WTC11 (cell line): ENCODE measurements around the gene KRT16. TPM values are rescaled to one million over a fixed set of nuclear protein-coding genes. Genes with fewer than 3 reads are reported as not detected.

Experiments
- ATAC-seq: fragments of 200-7000 bp; cut with Tn5 transposase; 2 replicates; pipeline ENCODE4 v1.10.0; 2021; ENCODE audit warnings: mild to moderate bottlenecking, moderate library complexity
- CTCF ChIA-PET: fragments of 300-600 bp; sonication (Branson Sonifier 250); formaldehyde crosslinking; loops from one replicate; lab custom pipeline; 2021; ENCODE audit warnings: antibody characterized with exemption; lab: Charles Lee
- POLR2A ChIA-PET: fragments of 350-600 bp; sonication (Branson Sonifier 250); formaldehyde crosslinking; loops from one replicate; lab custom pipeline; 2021; ENCODE audit warnings: antibody characterized with exemption; lab: Charles Lee
- DNase-seq: peaks from one replicate; pipeline ENCODE4 v3.0.0; 2021; ENCODE audit warnings: low spot score
- H3K27ac Mint-ChIP-seq: 2 replicates; pipeline ENCODE4 v1.8.0; 2021; ENCODE audit warnings: mixed read lengths
- H3K27me3 Mint-ChIP-seq: 2 replicates; pipeline ENCODE4 v1.8.0; 2021; ENCODE audit warnings: low read depth, mild to moderate bottlenecking, moderate library complexity, mixed read lengths
- H3K36me3 Mint-ChIP-seq: 2 replicates; pipeline ENCODE4 v1.8.0; 2021; ENCODE audit warnings: mixed read lengths
- H3K4me1 Mint-ChIP-seq: 2 replicates; pipeline ENCODE4 v1.8.0; 2022; ENCODE audit warnings: mixed read lengths
- H3K4me3 Mint-ChIP-seq: 2 replicates; pipeline ENCODE4 v1.8.0; 2021; ENCODE audit warnings: mild to moderate bottlenecking, moderate library complexity, mixed read lengths
- H3K9me3 Mint-ChIP-seq: 2 replicates; pipeline ENCODE4 v1.8.0; 2021; ENCODE audit warnings: mixed read lengths
- ATF3 ChIP-seq: sonication (generic); formaldehyde crosslinking; conservative IDR thresholded peaks from 2 replicates; pipeline ENCODE4 v1.8.1; 2022; ENCODE audit warnings: mild to moderate bottlenecking, missing genetic modification reagents
- E2F5 ChIP-seq: sonication (generic); formaldehyde crosslinking; IDR thresholded peaks from 2 replicates; pipeline ENCODE4 v1.8.1; 2022; ENCODE audit warnings: mild to moderate bottlenecking, moderate library complexity, missing genetic modification reagents
- FOXJ3 ChIP-seq: sonication (generic); formaldehyde crosslinking; IDR thresholded peaks from 2 replicates; pipeline ENCODE4 v1.9.0; 2021; ENCODE audit warnings: missing genetic modification reagents, mild to moderate bottlenecking, borderline replicate concordance
- FOXP4 ChIP-seq: sonication (generic); formaldehyde crosslinking; IDR thresholded peaks from 2 replicates; pipeline ENCODE4 v1.8.0; 2022; ENCODE audit warnings: mild to moderate bottlenecking, missing genetic modification reagents
- GRHL2 ChIP-seq: fragments of 250-450 bp; sonication (Bioruptor Pico); IDR thresholded peaks from 2 replicates; pipeline ENCODE4 v1.8.0; 2022; ENCODE audit warnings: mild to moderate bottlenecking, moderate library complexity; ENCODE audit not compliant: insufficient replicate concordance, severe bottlenecking
- GTF2I ChIP-seq: fragments of 250-450 bp; sonication (Bioruptor Pico); conservative IDR thresholded peaks from 2 replicates; pipeline ENCODE4 v1.4.0; 2021; ENCODE audit warnings: mild to moderate bottlenecking
- HMGA2 ChIP-seq: fragments of 250-450 bp; sonication (Bioruptor Pico); IDR thresholded peaks from 2 replicates; pipeline ENCODE4 v1.4.0; 2021; ENCODE audit warnings: mild to moderate bottlenecking, moderate library complexity
- HMGXB4 ChIP-seq: sonication (generic); formaldehyde crosslinking; IDR thresholded peaks from 2 replicates; pipeline ENCODE4 v1.8.1; 2023; ENCODE audit warnings: mild to moderate bottlenecking, moderate library complexity, missing genetic modification reagents
- IRF1 ChIP-seq: sonication (generic); formaldehyde crosslinking; IDR thresholded peaks from 2 replicates; pipeline ENCODE4 v1.8.0; 2023; ENCODE audit warnings: missing genetic modification reagents
- MYBL2 ChIP-seq: sonication (generic); formaldehyde crosslinking; IDR thresholded peaks from 2 replicates; pipeline ENCODE4 v1.8.1; 2023; ENCODE audit warnings: mild to moderate bottlenecking, moderate library complexity, missing genetic modification reagents
- SMAD3 ChIP-seq: sonication (generic); formaldehyde crosslinking; IDR thresholded peaks from 2 replicates; pipeline ENCODE4 v1.8.0; 2022; ENCODE audit warnings: missing genetic modification reagents, mild to moderate bottlenecking, borderline replicate concordance
- SMAD4 ChIP-seq: sonication (generic); formaldehyde crosslinking; IDR thresholded peaks from 2 replicates; pipeline ENCODE4 v1.8.0; 2022; ENCODE audit warnings: mild to moderate bottlenecking, missing genetic modification reagents
- USF2 ChIP-seq: sonication (generic); formaldehyde crosslinking; IDR thresholded peaks from 2 replicates; pipeline ENCODE4 v1.8.1; 2023; ENCODE audit warnings: mild to moderate bottlenecking, missing genetic modification reagents, moderate library complexity
- ZBTB43 ChIP-seq: sonication (generic); formaldehyde crosslinking; IDR thresholded peaks from 2 replicates; pipeline ENCODE4 v1.8.1; 2023; ENCODE audit warnings: mild to moderate bottlenecking, missing genetic modification reagents
- ZNF138 ChIP-seq: sonication (generic); formaldehyde crosslinking; conservative IDR thresholded peaks from 2 replicates; pipeline ENCODE4 v1.8.1; 2022; ENCODE audit warnings: mild to moderate bottlenecking, moderate library complexity, missing genetic modification reagents
- ZNF232 ChIP-seq: sonication (generic); formaldehyde crosslinking; IDR thresholded peaks from 2 replicates; pipeline ENCODE4 v1.8.0; 2022; ENCODE audit warnings: mild to moderate bottlenecking, missing genetic modification reagents
- ZNF263 ChIP-seq: sonication (generic); formaldehyde crosslinking; IDR thresholded peaks from 2 replicates; pipeline ENCODE4 v1.8.1; 2022; ENCODE audit warnings: low read depth, mild to moderate bottlenecking, moderate library complexity, missing genetic modification reagents
- ZSCAN18 ChIP-seq: fragments of 250-450 bp; sonication (Bioruptor Pico); IDR thresholded peaks from 2 replicates; pipeline ENCODE4 v2.1.2; 2022; ENCODE audit warnings: mild to moderate bottlenecking, moderate library complexity
- total RNA-seq: library from RNA; stranded (reverse); gene quantifications from 3 replicates; pipeline ENCODE4 v1.2.3, GENCODE V29; 2021

KRT16 gene
- total RNA-seq, 1 experiment from 2014 or later: not detected

GRCh38 chr17:41580687-41581365 lies 31.7 kb downstream of the KRT16 start:
- ATAC-seq: no peak
- peaks cover 11% of the 10 kb centered on the region for H3K4me1 Mint-ChIP-seq

GRCh38 chr17:41580244-41580575 lies 32.4 kb downstream of the KRT16 start:
- ChIA-PET POLR2A (no interaction called here), CTCF (interaction anchor here (0.5 to 2.8 kb wide), 32 partner anchors 9 to 761 kb away, joined by 3 to 75 read pairs (median 5); partner anchors contain the start of gene KRT9)
- peaks cover 11% of the 10 kb centered on the region for H3K4me1 Mint-ChIP-seq
- TF ChIP-seq USF2 (CRISPR knock-in tag): no peak
- TF ChIP-seq FOXJ3: no peak
- no peak for TF ChIP-seq ZSCAN18
- no peak for TF ChIP-seq ZBTB43 (CRISPR knock-in tag)

More at GRCh38 chr17:41580687-41581365, 31.7 kb downstream of the KRT16 start:
- CTCF ChIA-PET: interaction anchor here (0.7 to 2.6 kb wide), 5 partner anchors 32 to 85 kb away, joined by 3 to 18 read pairs (median 4); no protein-coding TSS in a partner anchor
- no peak for DNase-seq
- Mint-ChIP-seq H3K27me3 (peaks cover 29% of the 10 kb centered on the region), H3K36me3 (no peaks in the 10 kb centered on the region), H3K9me3 (no peaks in the 10 kb centered on the region; the same call in 1 of the 2 replicates), H3K4me3 (no peak overlapping the region), H3K27ac (no peak overlapping the region)
- TF ChIP-seq FOXJ3 (no peak), HMGXB4 (CRISPR knock-in tag) (no peak), SMAD4 (CRISPR knock-in tag) (no peak), HMGA2 (CRISPR knock-in tag) (no peak), USF2 (CRISPR knock-in tag) (no peak), SMAD3 (CRISPR knock-in tag) (no peak), ATF3 (CRISPR knock-in tag) (no peak), GRHL2 (CRISPR knock-in tag) (no peak), IRF1 (CRISPR knock-in tag) (no peak), GTF2I (CRISPR knock-in tag) (no peak), FOXP4 (CRISPR knock-in tag) (no peak), ZNF232 (CRISPR knock-in tag) (no peak), ZNF138 (no peak), ZNF263 (CRISPR knock-in tag) (no peak), E2F5 (no peak), MYBL2 (CRISPR knock-in tag) (no peak)
- POLR2A ChIA-PET: no interaction called here

More at GRCh38 chr17:41580244-41580575, 32.4 kb downstream of the KRT16 start:
- ATAC-seq (no peak), DNase-seq (no peak)
- no peaks in the 10 kb centered on the region for H3K36me3 Mint-ChIP-seq
- H3K27ac Mint-ChIP-seq: no peak overlapping the region
- H3K9me3 Mint-ChIP-seq: no peaks in the 10 kb centered on the region; the same call in 1 of the 2 replicates
- no peak overlapping the region for H3K4me3 Mint-ChIP-seq
- H3K27me3 Mint-ChIP-seq: peaks cover 29% of the 10 kb centered on the region
